ENCODE measurements around the gene EGFLAM.

DNA sequence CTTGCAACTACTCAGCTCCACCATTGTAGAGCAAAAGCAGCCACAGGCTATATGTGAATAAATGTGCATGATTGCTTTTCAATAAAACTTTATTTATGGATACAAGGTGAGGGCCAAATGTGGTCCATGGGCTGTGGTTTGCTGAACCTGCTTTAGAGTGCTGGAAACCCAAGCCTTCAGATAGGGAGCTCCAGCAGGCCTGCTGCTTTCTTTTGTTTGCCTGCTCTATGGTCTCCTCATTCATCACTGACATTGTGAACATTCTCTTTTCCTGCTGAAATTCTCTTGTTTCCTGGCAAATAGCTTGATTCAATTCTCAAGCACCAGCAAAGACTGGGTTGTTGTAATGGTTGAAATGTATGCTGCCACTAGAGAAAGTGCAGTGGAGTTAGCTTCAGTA, 26.0 kb downstream of the EGFLAM start:
- TF ChIP-seq EZH2 (IDR thresholded peaks at IDR 0.05; ENCODE audit: borderline replicate concordance): no peak
- TF ChIP-seq, protein P1, sequence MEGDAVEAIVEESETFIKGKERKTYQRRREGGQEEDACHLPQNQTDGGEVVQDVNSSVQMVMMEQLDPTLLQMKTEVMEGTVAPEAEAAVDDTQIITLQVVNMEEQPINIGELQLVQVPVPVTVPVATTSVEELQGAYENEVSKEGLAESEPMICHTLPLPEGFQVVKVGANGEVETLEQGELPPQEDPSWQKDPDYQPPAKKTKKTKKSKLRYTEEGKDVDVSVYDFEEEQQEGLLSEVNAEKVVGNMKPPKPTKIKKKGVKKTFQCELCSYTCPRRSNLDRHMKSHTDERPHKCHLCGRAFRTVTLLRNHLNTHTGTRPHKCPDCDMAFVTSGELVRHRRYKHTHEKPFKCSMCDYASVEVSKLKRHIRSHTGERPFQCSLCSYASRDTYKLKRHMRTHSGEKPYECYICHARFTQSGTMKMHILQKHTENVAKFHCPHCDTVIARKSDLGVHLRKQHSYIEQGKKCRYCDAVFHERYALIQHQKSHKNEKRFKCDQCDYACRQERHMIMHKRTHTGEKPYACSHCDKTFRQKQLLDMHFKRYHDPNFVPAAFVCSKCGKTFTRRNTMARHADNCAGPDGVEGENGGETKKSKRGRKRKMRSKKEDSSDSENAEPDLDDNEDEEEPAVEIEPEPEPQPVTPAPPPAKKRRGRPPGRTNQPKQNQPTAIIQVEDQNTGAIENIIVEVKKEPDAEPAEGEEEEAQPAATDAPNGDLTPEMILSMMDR (IDR thresholded peaks at IDR 0.05; ENCODE audit: poor library complexity): no peak
